DND-41 (cell line): Measurements from ENCODE around the gene GPR17.

ENCODE experiments used
- ATAC-seq: fragments of 200-7000 bp; cut with Tn5 transposase; 3 replicates; pipeline ENCODE4 v1.9.1; 2021; ENCODE audit warnings: low read depth; ENCODE audit not compliant: insufficient read depth
- DNase-seq: peaks from one replicate; pipeline ENCODE4 v3.0.0-alpha.2; 2020
- H2AFZ ChIP-seq: 2 replicates; pipeline ENCODE4 v1.6.0; 2012; ENCODE audit warnings: low read depth, low read length
- H3K27ac ChIP-seq: 2 replicates; pipeline ENCODE4 v1.5.1; 2012; ENCODE audit warnings: low read length, inconsistent platforms
- H3K27me3 ChIP-seq: fragments of 200-600 bp; sonication (generic); 2 replicates; pipeline ENCODE4 v1.6.0; 2012; ENCODE audit warnings: low read length, mild to moderate bottlenecking, inconsistent platforms; ENCODE audit not compliant: insufficient read depth, poor library complexity
- H3K36me3 ChIP-seq: 2 replicates; pipeline ENCODE4 v1.5.1; 2012; ENCODE audit warnings: low read length, inconsistent platforms; ENCODE audit not compliant: insufficient read depth
- H3K4me1 ChIP-seq: 2 replicates; pipeline ENCODE4 v1.5.1; 2012; ENCODE audit warnings: mild to moderate bottlenecking, low read length; ENCODE audit not compliant: insufficient read depth
- H3K4me2 ChIP-seq: 2 replicates; pipeline ENCODE4 v1.6.0; 2012; ENCODE audit warnings: mild to moderate bottlenecking, moderate library complexity, low read length, inconsistent platforms; ENCODE audit not compliant: insufficient read depth
- H3K4me3 ChIP-seq, 2 experiments: fragments of 200-600 bp in 1 of 2; shearing (Covaris generic) in 1 of 2; 2 replicates each; pipeline ENCODE4 v1.5.1; 2012 to 2016; ENCODE audit warnings: inconsistent platforms in 2 of 2, low read length in 2 of 2, mild to moderate bottlenecking in 2 of 2, low read depth in 1 of 2, moderate library complexity in 1 of 2
- H3K79me2 ChIP-seq: 2 replicates; pipeline ENCODE4 v1.6.0; 2012; ENCODE audit warnings: low read length, inconsistent platforms; ENCODE audit not compliant: insufficient read depth
- H3K9ac ChIP-seq: 2 replicates; pipeline ENCODE4 v1.6.0; 2012; ENCODE audit warnings: low read depth, mild to moderate bottlenecking, inconsistent platforms, low read length, moderate library complexity
- H3K9me3 ChIP-seq: 2 replicates; pipeline ENCODE4 v1.5.1; 2012; ENCODE audit warnings: low read length, moderate library complexity, mild to moderate bottlenecking, inconsistent platforms; ENCODE audit not compliant: insufficient read depth, severe bottlenecking
- H4K20me1 ChIP-seq: 2 replicates; pipeline ENCODE4 v1.6.0; 2012; ENCODE audit warnings: low read length; ENCODE audit not compliant: insufficient read depth
- CTCF ChIP-seq: IDR thresholded peaks from 2 replicates; pipeline ENCODE4 v1.5.1; 2012; ENCODE audit warnings: borderline replicate concordance, low read length, moderate library complexity, mild to moderate bottlenecking; ENCODE audit not compliant: poor library complexity, severe bottlenecking; ENCODE audit errors: extremely low read depth
- EZH2 ChIP-seq: IDR thresholded peaks from 3 replicates; pipeline ENCODE4 v1.6.1; 2012; ENCODE audit warnings: borderline replicate concordance, low read depth, mild to moderate bottlenecking, moderate library complexity, low read length, inconsistent platforms; ENCODE audit not compliant: severe bottlenecking

The GPR17 gene

GRCh38 chr2:127630096-127630863 is 15.7 kb upstream of the GPR17 start:
- Histone ChIP-seq H3K4me3 (no peak overlapping the region), H3K27me3 (no peaks in the 10 kb centered on the region), H2AFZ (no peak overlapping the region), H3K9ac (peak overlapping the region; percentile 32), H3K27ac (peak overlapping the region; percentile 97), H3K4me2 (no peak overlapping the region), H3K79me2 (no peaks in the 10 kb centered on the region), H3K36me3 (peaks cover 60% of the 10 kb centered on the region), H3K9me3 (no peaks in the 10 kb centered on the region), H4K20me1 (no peaks in the 10 kb centered on the region), H3K4me1 (peaks cover 78% of the 10 kb centered on the region)
- TF ChIP-seq CTCF: no peak
- TF ChIP-seq EZH2: no peak
- peak; percentile 4; the same call in 2 of the 3 replicates for ATAC-seq
- no peak for DNase-seq

- Histone ChIP-seq H3K27me3 (no peaks in the 10 kb centered on the region), H3K27ac (peak overlapping the region; percentile 97), H3K4me2 (no peak overlapping the region), H3K36me3 (peaks cover 62% of the 10 kb centered on the region), H3K4me1 (peaks cover 78% of the 10 kb centered on the region), H2AFZ (no peak overlapping the region), H4K20me1 (no peaks in the 10 kb centered on the region), H3K9me3 (no peaks in the 10 kb centered on the region), H3K4me3 (no peak overlapping the region), H3K9ac (peak overlapping the region; percentile 32; the same call in 1 of the 2 replicates), H3K79me2 (0 out of 2 replicates have a peak, but pooled peaks cover 4% of the 10 kb centered on the region)
- DNase-seq (no peak), ATAC-seq (no peak)
- TF ChIP-seq CTCF (no peak), EZH2 (no peak)
Measured at GRCh38 chr2:127630864-127631540, 15.0 kb upstream of the GPR17 start.

- H3K4me2 ChIP-seq: no peak overlapping the region
- DNase-seq: no peak
- TF ChIP-seq EZH2: no peak
- no peak for TF ChIP-seq CTCF
Measured at GRCh38 chr2:127631541-127631996, 14.4 kb upstream of the GPR17 start.

More at GRCh38 chr2:127631541-127631996, 14.4 kb upstream of the GPR17 start:
- Histone ChIP-seq H3K4me1 (peaks cover 80% of the 10 kb centered on the region), H3K27me3 (no peaks in the 10 kb centered on the region), H3K9me3 (no peaks in the 10 kb centered on the region), H4K20me1 (no peaks in the 10 kb centered on the region), H3K79me2 (peaks cover 9% of the 10 kb centered on the region; the same call in 1 of the 2 replicates), H3K4me3 (no peak overlapping the region), H2AFZ (no peak overlapping the region), H3K36me3 (peaks cover 64% of the 10 kb centered on the region), H3K27ac (peak overlapping the region; percentile 97), H3K9ac (peak overlapping the region; percentile 26; the same call in 1 of the 2 replicates)
- 0 out of 3 replicates have a peak, but pooled peaks have one; percentile 1 for ATAC-seq
